Central memory CD4-positive, alpha-beta T cell (primary cell): ENCODE data around the gene BFAR.
"Not testable (repeated sequence)": the region's sequence is repeated elsewhere in the genome, so short reads cannot be mapped to it uniquely, and the experiment has no call there.

Source experiments
- DNase-seq: peaks from one replicate; pipeline ENCODE4 v3.0.0; 2022

The BFAR gene

DNA sequence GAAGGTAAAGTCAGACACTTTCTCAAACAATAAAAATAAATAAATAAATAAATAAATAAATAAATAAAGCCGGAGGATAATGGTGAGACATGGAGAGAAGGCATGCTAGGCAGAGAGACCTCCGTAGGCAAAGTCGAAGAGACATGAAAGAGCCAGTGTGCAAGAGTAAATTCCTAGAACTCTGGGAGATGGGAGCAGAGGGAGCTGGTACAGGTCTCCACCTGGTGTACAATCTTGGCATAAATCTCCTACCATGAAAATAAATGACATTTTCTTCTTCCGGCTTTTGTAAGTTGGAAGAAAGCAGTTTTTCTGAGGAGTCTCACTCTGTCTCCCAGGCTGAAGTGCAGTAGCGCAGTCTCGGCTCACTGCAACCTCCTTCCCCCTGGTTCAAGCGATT is 69.1 kb downstream of the BFAR start:
- not testable (repeated sequence) for DNase-seq

GRCh38 chr16:14702672-14703071 is 69.9 kb downstream of the BFAR start:
- DNase-seq = not testable (repeated sequence)

DNA sequence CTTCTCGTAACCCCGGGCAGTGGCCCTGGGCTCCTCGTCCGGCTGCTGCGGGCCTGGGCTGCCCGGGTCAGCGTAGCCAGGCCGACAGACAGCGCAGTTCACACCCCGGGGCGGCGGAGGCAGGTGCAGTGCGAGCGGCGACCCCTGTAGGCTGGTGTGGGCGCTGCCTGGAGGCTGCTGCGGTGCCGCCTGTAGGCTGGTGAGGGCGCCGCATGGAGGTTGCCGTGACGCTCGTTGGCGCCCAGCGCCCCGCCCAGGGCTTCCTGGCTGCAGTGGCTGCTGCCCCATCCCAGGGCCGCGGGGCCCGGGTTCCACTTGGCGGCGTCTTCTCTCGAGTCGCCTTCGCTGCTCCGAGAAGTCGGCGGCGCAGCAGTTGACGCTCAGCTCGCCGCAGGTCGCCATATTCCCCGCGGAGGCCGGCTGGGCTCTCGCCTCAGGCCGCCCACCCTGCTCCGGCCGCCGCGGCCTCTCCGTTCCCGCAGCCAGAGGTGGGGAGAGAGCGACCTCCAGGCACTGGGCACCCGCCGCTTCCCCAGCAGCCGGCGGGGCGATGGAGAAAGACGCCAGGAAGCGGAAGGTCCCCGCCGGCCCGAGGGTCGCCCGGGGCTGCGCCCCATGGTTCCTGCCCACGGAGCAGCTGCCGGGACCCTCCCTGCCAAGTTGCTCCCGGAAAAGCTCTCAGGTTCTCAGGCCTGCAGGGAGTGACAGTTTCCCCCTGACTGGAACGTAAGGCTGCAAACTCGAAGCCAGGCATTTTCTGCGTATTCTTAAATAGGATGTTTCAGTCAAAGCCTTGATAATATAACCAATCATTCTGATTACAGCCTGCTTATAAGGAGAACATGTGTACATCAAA is 70.6 kb downstream of the BFAR start, which contains the start of gene NPIPA3:
NPIPA3 (plus strand) TSS at position 256 of the 856 bp plus-strand sequence. CDS start 5,533 bp downstream, outside the sequence.
- DNase-seq = not testable (repeated sequence)
